HUES6 (cell line): Measurements from ENCODE around the gene DDB1.

Experiments used
- H3K27ac ChIP-seq: 2 replicates; pipeline ENCODE4 v1.7.0; 2013; ENCODE audit warnings: low read depth, mild to moderate bottlenecking, low read length, inconsistent platforms
- H3K27me3 ChIP-seq: 2 replicates; pipeline ENCODE4 v1.6.1; 2013; ENCODE audit warnings: low read length; ENCODE audit not compliant: control insufficient read depth, insufficient read depth
- H3K36me3 ChIP-seq: 2 replicates; pipeline ENCODE4 v1.6.1; 2013; ENCODE audit warnings: low read length; ENCODE audit not compliant: control insufficient read depth, insufficient read depth
- H3K4me1 ChIP-seq: 2 replicates; pipeline ENCODE4 v1.6.1; 2013; ENCODE audit warnings: low read length; ENCODE audit not compliant: control insufficient read depth, insufficient read depth
- H3K4me3 ChIP-seq: 2 replicates; pipeline ENCODE4 v1.5.1; 2013; ENCODE audit warnings: low read depth, low read length
- H3K9ac ChIP-seq: one replicate; pipeline ENCODE4 v1.6.1; 2013; ENCODE audit warnings: mild to moderate bottlenecking, low read length
- H3K9me3 ChIP-seq: 2 replicates; pipeline ENCODE4 v1.6.1; 2013; ENCODE audit warnings: low read depth, low read length; ENCODE audit not compliant: control insufficient read depth, insufficient read depth

DDB1 gene

DNA sequence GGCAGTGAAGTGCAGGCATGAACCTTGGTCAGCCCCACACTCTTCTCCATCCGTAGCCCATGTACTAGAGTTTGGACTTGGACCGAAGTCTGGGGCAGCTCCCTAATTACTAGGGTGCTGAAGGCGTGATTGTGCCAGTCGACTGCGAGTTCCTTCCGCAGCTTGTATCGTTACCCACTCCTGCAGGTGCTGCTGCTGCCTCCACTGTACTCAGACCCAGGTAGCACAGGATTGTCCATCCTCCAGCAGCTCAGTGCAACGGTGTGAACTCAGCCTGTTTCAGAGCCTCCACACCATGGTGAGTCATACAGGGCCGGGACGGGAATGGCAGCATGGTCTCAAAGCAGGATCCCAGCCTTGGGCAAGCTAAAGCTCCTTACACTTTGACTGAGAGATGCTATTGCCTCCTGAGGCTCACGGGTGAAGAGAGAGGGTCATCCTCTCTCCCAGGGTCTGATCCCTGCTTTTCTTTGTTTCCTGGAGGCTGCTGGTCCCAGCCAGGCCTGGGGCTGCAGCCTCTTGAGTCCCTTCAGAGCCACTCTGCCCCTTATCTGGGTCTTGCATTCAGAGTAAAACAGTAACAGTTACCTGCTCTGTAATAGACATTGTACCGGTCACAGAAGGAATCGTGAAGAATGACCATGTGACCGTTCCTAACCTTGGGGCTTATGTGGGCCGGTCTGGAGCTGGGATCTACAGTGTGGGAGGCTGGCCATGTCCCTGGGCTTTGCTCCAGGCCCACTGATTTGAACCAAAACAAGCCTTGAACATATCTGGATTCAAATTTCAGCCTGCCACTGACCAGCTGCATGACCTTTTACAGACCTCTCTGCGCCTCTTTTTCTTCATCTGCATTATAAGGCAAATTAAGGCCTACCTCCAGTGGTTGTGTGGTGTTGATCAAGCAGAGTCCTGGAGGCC is 1.8 kb upstream of the DDB1 start:
- Histone ChIP-seq H3K36me3 (peaks cover 30% of the 10 kb centered on the region), H3K9me3 (no peaks in the 10 kb centered on the region), H3K27me3 (no peaks in the 10 kb centered on the region), H3K4me3 (0 out of 2 replicates have a peak overlapping the region, but pooled peaks have one; percentile 89), H3K27ac (no peak overlapping the region), H3K9ac (peak overlapping the region; percentile 96), H3K4me1 (peaks cover 32% of the 10 kb centered on the region)

DNA sequence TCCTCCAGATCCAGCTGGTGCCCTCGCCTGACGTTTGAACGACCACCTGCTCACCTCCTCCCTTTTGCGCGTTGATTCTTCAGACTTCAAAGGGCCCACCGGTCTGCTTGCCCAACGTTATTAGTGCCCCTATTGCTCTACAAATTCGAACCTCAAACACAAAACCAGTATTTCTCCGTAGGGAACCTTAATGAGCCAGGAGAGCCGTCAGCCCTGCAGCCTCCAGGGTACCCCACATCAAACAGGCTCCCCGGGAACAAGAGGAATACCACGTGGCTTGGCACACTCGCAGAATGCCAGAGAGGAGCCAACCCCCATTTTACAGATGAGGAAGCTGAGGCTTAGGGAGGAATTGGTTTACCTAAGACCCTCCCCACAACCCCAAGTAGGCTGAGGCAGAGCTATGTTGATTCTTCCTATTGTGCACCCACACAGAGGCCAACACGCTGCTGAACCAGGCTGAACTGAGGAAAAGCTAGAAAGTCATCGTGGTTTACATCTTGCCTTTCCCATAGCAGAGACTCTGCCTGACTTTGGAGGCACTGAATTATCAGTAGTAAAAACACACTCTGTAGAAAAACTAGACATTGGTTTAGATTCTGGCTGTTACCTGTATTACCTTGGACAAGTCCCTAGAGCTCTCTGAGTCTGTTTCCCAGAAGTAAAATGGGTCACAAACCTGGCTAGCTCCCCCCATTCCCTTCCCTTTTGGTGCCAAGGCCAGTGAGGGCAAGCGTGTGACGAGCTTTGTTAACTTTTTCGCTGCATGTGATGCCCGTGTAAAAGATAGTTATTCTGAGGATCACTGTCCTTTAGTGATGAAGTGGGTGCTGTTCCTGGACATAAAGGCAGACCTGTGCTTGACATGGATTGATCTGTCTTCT is 887 bp upstream of the DDB1 start:
- peak overlapping the region; percentile 89 for H3K4me3 ChIP-seq
- H3K27me3 ChIP-seq: no peaks in the 10 kb centered on the region
- no peaks in the 10 kb centered on the region for H3K9me3 ChIP-seq
- H3K27ac ChIP-seq: peak overlapping the region; percentile 86
- H3K4me1 ChIP-seq: peaks cover 32% of the 10 kb centered on the region
- H3K36me3 ChIP-seq: peaks cover 31% of the 10 kb centered on the region
- H3K9ac ChIP-seq: peak overlapping the region; percentile 96

DNA sequence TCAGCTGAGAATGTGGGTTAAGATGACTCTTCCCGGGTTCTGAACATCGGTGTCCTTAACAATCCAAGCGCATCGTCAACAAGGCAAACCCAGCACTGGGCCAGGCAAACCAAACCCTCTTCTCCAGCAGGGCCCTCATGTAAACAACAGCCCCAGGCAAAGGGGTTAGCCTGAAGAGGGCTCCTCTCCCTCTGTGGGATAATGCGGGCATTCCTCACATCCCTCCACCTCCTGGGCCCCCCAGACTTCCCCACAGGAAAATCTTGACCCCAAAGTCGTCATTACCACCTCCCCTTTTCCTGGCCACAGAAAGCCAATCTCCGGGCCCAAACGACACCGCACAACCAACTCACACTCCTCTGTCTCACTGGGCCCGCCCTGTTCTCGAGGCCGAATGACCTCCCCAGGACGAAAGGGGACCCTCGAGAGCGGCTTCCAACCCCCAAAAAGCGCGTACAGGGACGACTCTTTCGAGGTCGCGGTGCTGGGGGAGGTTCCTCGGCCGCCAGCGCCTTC is 566 bp downstream of the DDB1 start:
- Histone ChIP-seq H3K27me3 (no peaks in the 10 kb centered on the region), H3K27ac (peak overlapping the region; percentile 87), H3K9ac (peak overlapping the region; percentile 96), H3K4me3 (peak overlapping the region; percentile 89), H3K36me3 (peaks cover 35% of the 10 kb centered on the region), H3K4me1 (peaks cover 32% of the 10 kb centered on the region), H3K9me3 (no peaks in the 10 kb centered on the region)

DNA sequence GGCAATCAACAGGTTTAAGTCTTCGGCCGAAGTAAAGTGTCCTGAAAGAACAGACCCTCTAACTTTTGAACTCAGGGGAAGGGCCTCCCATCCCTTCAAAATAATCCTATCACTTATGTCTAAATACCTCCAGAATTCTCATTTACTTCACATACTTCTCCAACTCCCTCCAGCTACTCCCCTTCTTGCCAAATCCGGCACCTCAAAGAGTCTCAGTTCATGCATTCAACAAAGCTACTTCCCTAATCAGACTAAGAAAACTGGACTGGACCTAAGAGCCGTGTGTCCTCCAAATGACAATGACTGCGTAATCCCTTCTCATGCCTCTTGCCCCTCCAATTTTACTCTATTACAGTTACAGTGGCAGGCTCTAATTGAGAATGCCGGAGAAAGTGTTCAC is 1.3 kb downstream of the DDB1 start:
- Histone ChIP-seq H3K27me3 (no peaks in the 10 kb centered on the region), H3K4me3 (peak overlapping the region; percentile 89), H3K9me3 (no peaks in the 10 kb centered on the region), H3K27ac (no peak overlapping the region), H3K36me3 (peaks cover 42% of the 10 kb centered on the region), H3K4me1 (peaks cover 32% of the 10 kb centered on the region), H3K9ac (peak overlapping the region; percentile 96)

DNA sequence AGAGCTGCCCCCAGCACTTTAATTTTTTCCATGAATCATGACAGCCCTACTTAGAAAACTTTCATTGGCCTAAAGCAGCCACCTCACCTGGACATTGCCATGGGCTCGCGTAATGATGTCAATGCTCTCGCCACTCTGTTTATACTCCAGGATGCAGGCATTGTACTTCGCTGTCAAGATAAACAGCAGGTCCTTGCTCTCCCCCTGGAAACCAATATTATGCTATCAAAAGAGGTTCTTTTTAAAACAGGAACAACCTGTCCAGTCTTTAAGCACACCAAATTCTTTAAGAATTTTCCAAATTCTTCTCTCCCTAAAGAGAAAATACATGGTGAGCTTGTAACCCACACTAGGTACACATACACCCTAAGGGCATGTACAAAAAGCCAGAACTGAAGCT is 3.0 kb downstream of the DDB1 start:
- Histone ChIP-seq H3K27me3 (no peaks in the 10 kb centered on the region), H3K9ac (no peak overlapping the region), H3K4me3 (no peak overlapping the region), H3K27ac (no peak overlapping the region), H3K9me3 (no peaks in the 10 kb centered on the region), H3K4me1 (peaks cover 22% of the 10 kb centered on the region), H3K36me3 (peaks cover 59% of the 10 kb centered on the region)

DNA sequence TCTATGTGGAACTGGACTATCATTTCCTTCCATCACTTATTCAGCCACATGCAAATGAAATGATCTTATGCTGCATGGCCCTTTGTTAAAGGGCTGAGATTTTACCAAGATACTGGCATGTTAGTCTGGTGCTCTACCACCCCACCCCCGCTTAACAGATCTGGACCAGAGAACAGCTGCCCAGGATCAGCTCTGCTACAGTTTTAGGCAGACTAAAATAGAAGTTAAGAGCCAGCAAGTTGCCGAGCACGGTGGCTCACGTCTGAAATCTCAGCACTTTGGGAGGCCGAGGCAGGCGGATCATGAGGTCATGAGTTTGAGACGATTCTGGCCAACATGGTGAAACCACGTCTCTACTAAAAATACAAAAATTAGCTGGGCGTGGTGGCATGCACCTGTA is 4.6 kb downstream of the DDB1 start:
- no peak overlapping the region for H3K9ac ChIP-seq
- peaks cover 72% of the 10 kb centered on the region for H3K36me3 ChIP-seq
- H3K27ac ChIP-seq: no peak overlapping the region

DNA sequence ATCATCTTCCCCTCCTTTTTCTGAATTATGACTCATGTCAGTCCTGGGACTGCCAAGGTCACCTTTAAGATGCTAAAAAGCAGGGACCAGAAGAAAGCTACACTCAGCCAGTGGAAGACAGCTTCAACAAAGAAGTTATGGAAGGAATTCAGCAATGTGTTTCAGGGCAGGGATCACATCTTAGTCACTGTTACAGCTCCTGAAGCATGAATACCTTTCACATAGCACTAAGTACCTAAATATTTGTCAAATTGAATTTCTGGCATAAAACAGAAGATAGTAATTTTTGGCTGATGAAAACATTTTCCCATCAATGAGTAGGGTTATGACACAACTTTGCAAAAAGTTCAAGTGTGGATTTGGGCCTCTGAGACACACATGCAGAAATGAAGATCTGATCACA is 5.2 kb downstream of the DDB1 start:
- Histone ChIP-seq H3K9me3 (no peaks in the 10 kb centered on the region), H3K27me3 (no peaks in the 10 kb centered on the region), H3K27ac (no peak overlapping the region), H3K4me1 (peaks cover 8% of the 10 kb centered on the region), H3K9ac (no peak overlapping the region), H3K4me3 (no peak overlapping the region), H3K36me3 (peaks cover 79% of the 10 kb centered on the region)

More for the DNA sequence above, 4.6 kb downstream of the DDB1 start:
- H3K9me3 ChIP-seq: no peaks in the 10 kb centered on the region
- no peaks in the 10 kb centered on the region for H3K27me3 ChIP-seq
- no peak overlapping the region for H3K4me3 ChIP-seq
- peaks cover 8% of the 10 kb centered on the region for H3K4me1 ChIP-seq

DNA sequence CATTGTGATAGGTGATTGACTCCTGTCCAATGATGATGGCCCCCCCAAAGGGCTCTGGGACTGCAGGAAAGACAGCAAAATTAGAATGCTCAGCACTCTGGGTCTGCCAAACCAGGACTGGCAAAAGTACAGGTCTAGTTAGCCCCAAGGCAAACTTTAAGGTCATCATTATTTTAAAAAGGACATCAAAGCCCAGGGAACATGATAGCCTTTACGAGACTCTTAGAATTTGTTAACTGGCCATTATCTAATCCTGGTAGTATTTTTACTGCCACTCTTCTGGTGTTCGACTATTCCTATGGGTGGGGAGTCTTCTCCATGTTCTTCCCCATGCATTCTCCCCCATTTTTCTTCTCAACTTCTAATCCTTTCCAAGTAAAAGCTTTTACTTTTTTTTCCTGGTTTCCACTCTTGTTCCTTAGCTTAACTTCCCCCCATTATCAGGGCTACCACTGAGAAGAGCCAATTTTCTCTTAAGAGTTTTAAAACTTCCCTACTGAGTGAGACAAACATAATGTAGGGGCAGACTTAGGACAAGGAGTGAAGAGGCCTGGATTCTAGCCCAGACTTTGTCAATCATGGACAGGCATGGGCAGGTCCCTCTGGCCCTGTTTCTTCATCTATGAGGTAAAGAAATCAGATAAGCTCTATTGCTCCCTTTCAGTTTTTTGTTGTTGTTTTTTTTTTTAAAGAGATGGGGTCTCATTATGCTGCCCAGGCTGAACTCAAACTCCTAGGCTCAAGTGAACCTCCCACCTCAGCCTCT is 7.1 kb downstream of the DDB1 start:
- Histone ChIP-seq H3K9me3 (no peaks in the 10 kb centered on the region), H3K27ac (no peak overlapping the region), H3K4me1 (no peaks in the 10 kb centered on the region), H3K4me3 (no peak overlapping the region), H3K9ac (no peak overlapping the region), H3K27me3 (no peaks in the 10 kb centered on the region), H3K36me3 (peaks cover 91% of the 10 kb centered on the region)

DNA sequence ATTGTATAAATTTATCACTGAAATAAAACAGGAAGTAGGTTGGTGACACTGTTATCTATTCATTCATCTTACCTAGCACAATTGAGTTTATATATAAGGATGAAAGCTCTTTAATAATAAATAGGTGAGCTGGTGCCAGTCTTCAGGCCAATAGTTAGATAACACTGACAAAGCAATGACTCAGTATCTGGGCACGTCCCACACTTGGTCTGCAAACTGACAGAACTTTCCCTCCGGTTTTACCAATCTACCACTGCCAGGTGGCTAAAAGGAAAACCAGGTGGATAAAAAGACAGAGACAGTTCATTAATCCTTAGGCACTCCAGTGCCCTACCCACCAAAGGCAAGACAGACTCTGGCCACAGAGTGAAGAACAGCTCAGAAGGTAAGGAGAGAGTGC is 17.6 kb downstream of the DDB1 start:
- no peak overlapping the region for H3K9ac ChIP-seq
- no peak overlapping the region for H3K27ac ChIP-seq
- H3K27me3 ChIP-seq: no peaks in the 10 kb centered on the region
- H3K9me3 ChIP-seq: no peaks in the 10 kb centered on the region
- H3K4me1 ChIP-seq: no peaks in the 10 kb centered on the region
- H3K36me3 ChIP-seq: peaks cover 93% of the 10 kb centered on the region
- H3K4me3 ChIP-seq: no peak overlapping the region

DNA sequence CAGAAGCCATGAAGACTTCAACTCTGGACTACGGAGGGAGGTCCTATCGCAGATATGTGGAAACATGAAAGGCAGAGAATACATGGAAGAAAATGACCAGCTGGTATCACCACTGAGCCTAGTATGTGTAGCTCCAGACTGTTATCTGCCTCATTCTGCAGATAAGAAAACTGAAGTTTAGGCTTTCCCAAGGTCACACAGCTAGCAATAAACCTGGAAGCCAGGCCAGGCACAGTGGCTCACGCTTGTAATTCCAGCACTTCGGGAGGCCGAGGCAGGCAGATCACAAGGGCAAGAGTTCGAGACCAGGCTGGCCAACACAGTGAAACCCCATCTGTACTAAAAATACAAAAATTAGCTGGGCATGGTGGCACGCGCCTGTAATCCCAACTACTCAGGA is 22.2 kb downstream of the DDB1 start:
- Histone ChIP-seq H3K9me3 (no peaks in the 10 kb centered on the region), H3K9ac (no peak overlapping the region), H3K27ac (no peak overlapping the region), H3K27me3 (no peaks in the 10 kb centered on the region), H3K4me1 (no peaks in the 10 kb centered on the region), H3K36me3 (peaks cover 100% of the 10 kb centered on the region), H3K4me3 (no peak overlapping the region)
